ENCODE results near the gene UBTFL1.
"Not testable (repeated sequence)": the region's sequence is repeated elsewhere in the genome, so short reads cannot be mapped to it uniquely, and the experiment has no call there.

The UBTFL1 gene, protein sequence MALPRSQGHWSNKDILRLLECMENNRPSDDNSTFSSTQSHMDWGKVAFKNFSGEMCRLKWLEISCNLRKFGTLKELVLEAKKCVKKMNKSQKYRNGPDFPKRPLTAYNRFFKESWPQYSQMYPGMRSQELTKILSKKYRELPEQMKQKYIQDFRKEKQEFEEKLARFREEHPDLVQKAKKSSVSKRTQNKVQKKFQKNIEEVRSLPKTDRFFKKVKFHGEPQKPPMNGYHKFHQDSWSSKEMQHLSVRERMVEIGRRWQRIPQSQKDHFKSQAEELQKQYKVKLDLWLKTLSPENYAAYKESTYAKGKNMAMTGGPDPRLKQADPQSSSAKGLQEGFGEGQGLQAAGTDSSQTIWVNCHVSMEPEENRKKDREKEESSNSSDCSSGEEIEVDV

GRCh38 chr11:90085650-90086049 is at the start of gene UBTFL1:
TSS of gene UBTFL1 (plus strand) at chr11:90085950. CDS start at chr11:90085950, 0 bp downstream.
- in situ Hi-C loops (cut with MboI; ENCODE audit: low sequenced_read_pairs): not testable (repeated sequence)

DNA sequence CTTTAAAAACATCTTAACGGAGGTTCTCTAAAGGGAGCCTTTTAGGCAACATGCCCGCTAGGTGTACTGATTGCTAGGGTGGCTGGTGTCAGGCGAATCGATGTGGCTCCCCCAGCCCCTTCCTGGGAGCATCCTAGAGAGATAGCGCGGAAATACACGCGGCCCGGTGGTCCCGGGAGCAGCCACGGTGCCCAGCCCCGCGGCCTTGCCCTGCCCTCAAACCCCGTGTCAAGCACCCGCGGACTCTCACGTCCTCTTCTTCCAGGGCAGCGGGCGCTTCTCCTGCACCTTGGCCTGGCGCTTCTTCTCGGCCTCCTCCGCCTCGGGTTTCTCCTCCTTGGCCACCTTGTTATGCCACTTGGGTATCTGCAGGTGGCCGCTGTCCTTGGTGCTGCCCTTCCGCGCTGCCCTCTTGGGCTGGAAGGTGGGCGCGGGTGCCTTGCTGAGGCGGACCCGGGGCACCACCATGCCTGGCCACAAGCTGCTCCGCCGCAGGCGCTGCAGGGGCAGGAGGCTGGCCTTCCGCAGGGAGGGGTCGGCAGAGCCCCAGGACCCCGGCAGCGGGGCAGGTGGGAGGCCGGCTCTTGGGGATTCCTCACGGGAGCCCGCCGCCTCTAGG is 34.0 kb upstream of the UBTFL1 start:
- in situ Hi-C loops (cut with MboI; ENCODE audit: low sequenced_read_pairs): not testable (repeated sequence)

DNA sequence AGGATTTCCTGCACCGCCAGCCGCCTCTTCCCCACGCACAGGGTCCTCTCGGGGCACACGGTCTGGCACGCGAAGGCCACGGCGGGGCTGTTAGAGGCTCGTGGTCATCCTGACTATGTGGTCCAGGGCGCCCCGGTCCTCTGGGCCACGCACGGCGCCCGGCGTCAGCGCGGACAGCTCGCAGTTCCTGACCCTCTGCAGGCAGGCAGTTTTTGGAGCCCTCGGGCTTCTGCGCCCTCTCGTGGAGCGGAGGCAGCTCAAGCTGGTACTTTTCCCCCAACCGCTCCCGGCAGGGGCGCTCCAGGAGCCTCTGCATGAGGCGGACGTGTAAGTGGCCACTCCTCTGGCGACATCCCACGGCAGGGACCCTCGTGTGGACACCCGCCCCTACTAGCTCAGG is 33.4 kb upstream of the UBTFL1 start:
- in situ Hi-C loops (cut with MboI; ENCODE audit: low sequenced_read_pairs): not testable (repeated sequence)

GRCh38 chr11:90053545-90053944 is 32.2 kb upstream of the UBTFL1 start:
- in situ Hi-C loops (cut with MboI; ENCODE audit: low sequenced_read_pairs): not testable (repeated sequence)

DNA sequence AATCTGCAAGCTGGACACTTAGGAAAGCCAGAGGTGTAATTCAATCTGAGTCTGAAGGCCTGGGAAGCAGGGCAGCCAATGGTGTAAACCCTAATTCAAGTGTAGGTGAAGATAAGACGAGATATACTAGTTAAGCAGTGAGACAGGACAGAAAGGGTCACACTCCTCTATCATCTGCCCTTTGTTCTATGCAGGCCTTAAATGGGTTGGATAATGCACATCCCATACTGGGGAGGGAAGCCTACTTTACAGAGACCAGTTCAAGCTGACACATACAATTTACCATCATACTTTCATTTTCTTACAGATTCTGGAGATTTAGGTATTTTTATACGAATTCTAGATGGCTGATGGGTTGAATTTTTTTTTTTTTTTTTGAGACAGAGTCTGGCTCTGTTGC is 3.0 kb downstream of the UBTFL1 start:
- in situ Hi-C loops (cut with MboI; ENCODE audit: low sequenced_read_pairs): not testable (repeated sequence)

DNA sequence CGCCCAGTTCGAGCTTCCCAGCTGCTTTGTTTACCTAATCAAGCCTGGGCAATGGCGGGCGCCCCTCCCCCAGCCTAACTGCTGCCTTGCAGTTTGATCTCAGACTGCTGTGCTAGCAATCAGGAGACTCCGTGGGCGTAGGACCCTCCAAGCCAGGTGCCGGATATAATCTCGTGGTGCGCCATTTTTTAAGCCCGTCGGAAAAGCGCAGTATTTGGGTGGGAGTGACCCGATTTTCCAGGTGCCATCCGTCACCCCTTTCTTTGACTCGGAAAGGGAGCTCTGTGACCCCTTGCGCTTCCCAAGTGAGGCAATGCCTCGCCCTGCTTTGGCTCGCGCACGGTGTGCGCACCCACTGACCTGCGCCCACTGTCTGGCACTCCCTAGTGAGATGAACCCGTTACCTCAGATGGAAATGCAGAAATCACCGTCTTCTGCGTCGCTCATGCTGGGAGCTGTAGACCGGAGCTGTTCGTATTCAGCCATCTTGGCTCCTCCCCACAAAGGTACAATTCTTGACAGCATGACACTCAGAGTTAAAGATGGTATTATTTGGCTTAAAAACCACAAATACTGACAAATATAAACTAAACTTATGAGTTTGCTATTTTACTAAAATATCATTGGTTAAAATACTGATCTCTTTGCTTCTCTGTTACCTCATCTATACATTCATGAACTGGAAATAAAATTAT is 9.6 kb downstream of the UBTFL1 start:
- in situ Hi-C loops (cut with MboI; ENCODE audit: low sequenced_read_pairs): not testable (repeated sequence)

- in situ Hi-C loops (cut with MboI; ENCODE audit: low sequenced_read_pairs): not testable (repeated sequence)
Measured at GRCh38 chr11:90098261-90098660, 12.5 kb downstream of the UBTFL1 start.

- in situ Hi-C loops (cut with MboI; ENCODE audit: low sequenced_read_pairs): no loop called here
Measured at GRCh38 chr11:90100431-90100830, 14.7 kb downstream of the UBTFL1 start.

DNA sequence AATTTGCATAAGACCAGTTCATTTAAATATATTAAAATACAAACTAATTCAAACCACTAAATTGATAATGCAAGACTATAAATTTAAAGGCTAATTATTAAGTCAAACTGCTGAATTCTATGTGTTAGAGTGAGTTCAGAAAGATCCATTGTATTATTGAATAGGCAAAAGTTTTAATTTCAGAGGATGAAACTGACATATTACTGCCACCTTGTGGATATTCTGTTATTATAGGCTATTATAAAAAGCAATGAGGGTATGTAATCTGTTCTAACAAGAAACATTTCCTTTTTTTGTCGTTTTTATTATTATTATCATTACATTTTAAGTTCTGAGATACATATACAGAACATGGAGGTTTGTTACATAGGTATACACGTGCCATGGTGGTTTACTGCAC is 27.8 kb downstream of the UBTFL1 start:
- in situ Hi-C loops (cut with MboI; ENCODE audit: low sequenced_read_pairs): no loop called here

DNA sequence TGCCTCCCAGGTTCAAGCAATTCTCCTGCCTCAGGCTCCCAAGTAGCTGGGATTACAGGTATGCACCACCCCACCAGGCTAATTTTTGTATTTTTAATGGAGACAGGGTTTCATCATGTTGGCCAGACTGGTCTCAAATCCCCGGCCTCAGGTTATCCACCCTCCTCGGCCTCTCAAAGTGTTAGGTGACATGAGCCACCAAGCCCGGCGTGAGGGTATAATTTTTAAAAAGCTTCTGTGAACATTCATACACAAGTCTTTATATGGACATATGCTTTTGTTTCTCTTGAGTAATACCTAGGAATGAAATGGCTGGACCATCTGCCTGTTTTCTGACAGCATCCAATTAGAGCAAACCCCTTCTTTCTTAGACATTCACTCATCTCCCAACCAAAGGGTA is 34.4 kb downstream of the UBTFL1 start:
- in situ Hi-C loops (cut with MboI; ENCODE audit: low sequenced_read_pairs): no loop called here

GRCh38 chr11:90124371-90124770 is 38.6 kb downstream of the UBTFL1 start:
- in situ Hi-C loops (cut with MboI; ENCODE audit: low sequenced_read_pairs): no loop called here

DNA sequence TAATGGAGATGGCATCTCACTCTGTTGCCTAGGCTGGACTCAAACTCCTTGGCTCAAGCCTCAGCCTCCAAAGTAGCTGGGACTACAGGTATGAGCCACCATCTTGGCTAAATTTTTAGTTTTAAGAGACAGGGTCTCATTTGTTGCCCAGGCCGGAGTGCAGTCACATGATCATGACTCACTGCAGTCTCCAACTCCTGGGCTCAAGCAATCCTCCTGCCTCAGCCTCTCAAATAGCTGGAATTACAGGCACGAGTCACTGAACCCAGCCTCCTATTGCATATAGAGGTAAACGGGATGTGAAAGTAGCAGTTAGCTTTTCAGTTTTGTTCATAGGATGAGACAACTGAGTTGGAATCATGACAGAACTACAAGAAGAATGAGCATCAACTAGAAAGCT is 39.2 kb downstream of the UBTFL1 start:
- in situ Hi-C loops (cut with MboI; ENCODE audit: low sequenced_read_pairs): no loop called here

DNA sequence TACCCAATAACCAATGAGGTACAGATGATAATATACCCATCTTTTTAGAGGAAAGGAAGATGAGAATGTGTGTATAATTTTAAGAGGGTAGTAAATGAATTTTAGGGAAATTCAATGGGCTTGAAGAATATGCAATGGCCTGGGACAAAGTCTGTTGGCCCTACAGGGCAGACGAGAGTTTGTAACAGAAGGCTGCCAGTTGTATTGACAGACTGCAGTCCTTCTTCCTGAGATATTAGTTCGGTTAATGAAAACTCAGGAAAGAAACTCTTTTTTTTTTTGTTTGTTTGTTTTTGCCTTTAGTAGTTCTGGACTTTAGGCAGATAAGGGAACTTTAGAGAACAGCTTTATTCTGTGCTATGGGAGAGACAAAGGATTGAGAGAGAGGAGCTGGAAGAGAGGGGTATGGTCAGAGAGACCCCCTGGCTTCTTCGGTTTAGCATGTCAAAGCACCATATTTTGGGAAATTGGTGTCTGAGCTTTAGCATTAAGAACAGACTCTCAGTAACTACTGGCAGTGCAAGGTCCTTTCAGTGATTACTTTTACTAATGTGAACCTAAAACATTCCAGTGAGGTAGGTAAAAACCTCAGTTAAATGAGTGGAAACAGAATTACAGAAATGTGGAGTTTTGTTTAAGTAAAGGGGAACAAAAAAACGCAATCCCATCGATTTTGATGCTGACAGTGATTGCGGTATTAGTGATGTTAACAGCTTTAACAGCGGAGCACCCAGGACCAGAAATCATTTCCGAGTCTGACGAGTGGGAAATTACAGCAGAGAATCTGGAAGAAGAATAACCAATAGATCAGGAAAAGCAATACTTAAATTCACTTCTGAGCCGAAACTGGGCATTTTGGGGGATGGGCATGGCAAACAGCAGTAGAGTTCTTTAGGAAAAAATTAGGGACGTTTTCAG is 48.1 kb downstream of the UBTFL1 start:
- in situ Hi-C loops (cut with MboI; ENCODE audit: low sequenced_read_pairs): no loop called here

DNA sequence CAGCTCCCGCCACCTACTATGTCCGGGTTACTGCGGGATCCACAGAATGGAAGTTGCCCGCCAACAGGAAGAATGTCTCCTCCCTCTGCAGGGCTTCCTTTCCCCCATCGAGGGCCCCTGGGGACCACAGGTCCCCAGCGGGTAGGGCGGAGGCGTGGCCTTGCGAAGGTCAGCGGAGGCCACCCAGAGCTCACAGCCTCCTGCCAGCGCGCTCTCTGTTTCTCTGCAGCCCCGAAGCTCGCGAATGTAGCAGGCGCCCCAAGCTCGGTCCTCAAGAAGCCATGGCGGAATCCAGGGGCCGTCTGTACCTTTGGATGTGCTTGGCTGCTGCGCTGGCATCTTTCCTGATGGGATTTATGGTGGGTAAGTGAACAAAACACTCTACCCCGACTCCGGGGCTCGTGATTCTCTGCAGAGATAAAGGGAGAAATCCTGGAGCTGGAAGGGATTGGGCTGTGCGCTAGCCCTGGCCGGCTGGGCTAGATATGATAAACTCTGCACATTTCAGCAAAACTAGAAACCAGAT is 48.8 kb downstream of the UBTFL1 start, which contains the start of gene NAALAD2:
TSS of gene NAALAD2 (plus strand) at position 186 of the 526 bp plus-strand sequence. CDS start at position 282, 96 bp downstream.
- in situ Hi-C loops (cut with MboI; ENCODE audit: low sequenced_read_pairs): no loop called here

- in situ Hi-C loops (cut with MboI; ENCODE audit: low sequenced_read_pairs): no loop called here
Measured at GRCh38 chr11:90135016-90135415, 49.3 kb downstream of the UBTFL1 start.

Data from hTERT RPE-1 (cell line).